GM12892 (cell line): Measurements from ENCODE around the gene GSK3A.

ENCODE experiments used
- POLR2A ChIP-seq: IDR thresholded peaks from 2 replicates; pipeline ENCODE4 v1.6.1; 2011; ENCODE audit warnings: low read depth, low read length, control low read depth
- TAF1 ChIP-seq: IDR thresholded peaks from 2 replicates; pipeline ENCODE4 v1.6.1; 2011; ENCODE audit warnings: low read depth, mild to moderate bottlenecking, control low read depth, low read length, borderline replicate concordance

GRCh38 chr19:42230571-42230970 lies 11.8 kb downstream of the GSK3A start:
- no peak for TF ChIP-seq POLR2A
- no peak for TF ChIP-seq TAF1
